Aorta (tissue), 5 donors: ENCODE results near the gene CCDC12. TPM values are rescaled to one million over a fixed set of nuclear protein-coding genes. Genes with fewer than 3 reads are reported as not detected.

Experiments
- ATAC-seq: fragments of 200-7000 bp; cut with Tn5 transposase; one replicate; pipeline ENCODE4 v1.9.1; 2022; ENCODE audit warnings: moderate library complexity; ENCODE audit not compliant: low FRiP score
- DNase-seq, 2 donors: peaks; one replicate each; pipeline ENCODE4 v3.0.0-alpha.2; 2020
- H3K27ac ChIP-seq, 2 donors: one replicate each; pipeline ENCODE4 v1.5.1; 2013; ENCODE audit warnings: low read length in 2 of 2, mild to moderate bottlenecking in 2 of 2, moderate library complexity in 2 of 2, control low read depth in 1 of 2, inconsistent platforms in 1 of 2, low read depth in 1 of 2
- H3K27me3 ChIP-seq, 2 donors: one replicate each; pipeline ENCODE4 v1.6.1; 2013; ENCODE audit warnings: control low read depth in 1 of 2, low read length in 1 of 2, mild to moderate bottlenecking in 1 of 2, moderate library complexity in 1 of 2; ENCODE audit not compliant: insufficient read depth in 2 of 2, control insufficient read depth in 1 of 2
- H3K36me3 ChIP-seq, 2 donors: one replicate each; pipeline ENCODE4 v1.6.1; 2013; ENCODE audit warnings: control low read depth in 1 of 2, low read length in 1 of 2, mild to moderate bottlenecking in 1 of 2; ENCODE audit not compliant: insufficient read depth in 2 of 2, control insufficient read depth in 1 of 2
- H3K4me1 ChIP-seq, 2 donors: one replicate each; pipeline ENCODE4 v1.6.1; 2013; ENCODE audit warnings: low read length in 2 of 2, control low read depth in 1 of 2, mild to moderate bottlenecking in 1 of 2, moderate library complexity in 1 of 2; ENCODE audit not compliant: insufficient read depth in 2 of 2, control insufficient read depth in 1 of 2
- H3K4me3 ChIP-seq, 2 donors: one replicate each; pipeline ENCODE4 v1.5.1; 2013; ENCODE audit warnings: low read length in 2 of 2, control low read depth in 1 of 2, mild to moderate bottlenecking in 1 of 2
- H3K9me3 ChIP-seq: one replicate; pipeline ENCODE4 v1.6.1; 2013; ENCODE audit warnings: mild to moderate bottlenecking, low read length; ENCODE audit not compliant: control insufficient read depth
- WGBS, 2 donors: extraction: QIAGEN DNeasy Blood & Tissue Kit; methylation state at CpG; one replicate each; pipeline ENCODE4 v1.1.7; 2013; 5-methylcytosine and 5-hydroxymethylcytosine counted together
- intact Hi-C, 2 donors: fragments of 100-400 bp; cut with DNase I; formaldehyde crosslinking; loops; one replicate each; pipeline versions ENCODE4 v1.14.2 to v1.15.0; 2022
- polyA plus RNA-seq, 2 donors: library from polyadenylated mRNA; stranded (reverse); fragments of 200-250 nt; gene quantifications; one replicate each; pipeline ENCODE4 v1.2.3, GENCODE V29; 2013
- total RNA-seq, 2 donors: library from RNA; stranded (reverse); fragmentation: NEBNext Ultra II Directional; extraction: Animal tissue kit (Norgen Biotek cat#: 25700); gene quantifications; one replicate each; pipeline ENCODE4 v1.2.1, GENCODE V29; 2021
- donor health status: healthy with polysubstance abuse.
- donor health status: Bipolar disorder and iron deficiency.
- donor health status: DM: no; HTN: no; CAD: no.
- donor health status: DM: no; HTN: no; CAD: no.
- donor health status: DM: yes; HTN: yes; CAD: no.

Gene CCDC12
- total and polyA plus RNA-seq, 4 donors, result 30.5 to 46.5 (median 39.7) TPM

DNA sequence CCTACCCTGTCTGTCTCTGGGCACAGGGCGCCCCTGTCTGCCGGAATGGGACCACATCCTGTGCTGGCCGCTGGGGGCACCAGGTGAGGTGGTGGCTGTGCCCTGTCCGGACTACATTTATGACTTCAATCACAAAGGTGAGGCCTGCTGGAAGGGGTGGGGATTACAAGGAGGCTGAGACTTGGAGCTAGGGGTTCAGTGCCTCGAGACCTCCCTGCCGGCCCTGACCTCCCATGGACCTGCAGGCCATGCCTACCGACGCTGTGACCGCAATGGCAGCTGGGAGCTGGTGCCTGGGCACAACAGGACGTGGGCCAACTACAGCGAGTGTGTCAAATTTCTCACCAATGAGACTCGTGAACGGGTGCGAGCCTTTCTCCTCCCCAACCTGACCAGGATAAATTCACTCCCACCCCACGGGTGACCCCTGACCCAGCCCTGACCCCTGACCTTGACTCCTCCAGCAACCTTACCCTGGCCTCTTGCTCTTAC is 78.7 kb downstream of the CCDC12 start:
- intact Hi-C loops, result no loop called here
- Histone ChIP-seq H3K4me3 (no peak overlapping the region), H3K27ac (no peak overlapping the region), H3K4me1 (no peaks in the 10 kb centered on the region), H3K27me3 (no peaks in the 10 kb centered on the region), H3K9me3 (no peaks in the 10 kb centered on the region), H3K36me3 (no peaks in the 10 kb centered on the region)
- ATAC-seq, result no peak
- 70 to 74% methylated on average over 15 of the region's 15 CpGs for WGBS, 2 donors
- peak; percentile 33 to 70 for DNase-seq

DNA sequence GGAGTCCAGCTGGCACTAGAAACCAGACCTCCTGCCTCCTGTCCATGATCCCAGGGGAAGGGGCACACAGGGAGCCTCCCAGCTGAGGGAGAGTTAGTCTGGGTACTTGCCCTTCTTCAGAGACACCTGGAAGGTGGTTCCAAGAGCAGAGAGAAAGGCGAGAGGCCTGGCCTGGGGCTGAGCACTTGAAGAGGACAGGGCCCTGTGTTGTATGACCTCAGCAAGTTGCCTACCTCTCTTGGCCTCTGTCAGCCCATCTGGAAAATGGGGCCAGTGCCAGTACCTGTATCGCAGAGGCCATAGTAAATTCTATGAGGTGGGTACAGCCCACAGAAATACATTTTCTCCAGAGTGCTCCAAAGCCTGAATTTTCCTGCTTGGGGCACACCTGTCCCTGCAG is 79.5 kb downstream of the CCDC12 start:
- 90 to 96% methylated on average over 2 of the region's 2 CpGs for WGBS, 2 donors
- H3K27ac ChIP-seq, result no peak overlapping the region
- DNase-seq, result peak; percentile 33 to 42
- no peaks in the 10 kb centered on the region for H3K4me1 ChIP-seq
- no peaks in the 10 kb centered on the region for H3K27me3 ChIP-seq
- H3K4me3 ChIP-seq, result no peak overlapping the region
- intact Hi-C loops, result no loop called here
- H3K36me3 ChIP-seq, result no peaks in the 10 kb centered on the region
- no peaks in the 10 kb centered on the region for H3K9me3 ChIP-seq
- no peak for ATAC-seq

DNA sequence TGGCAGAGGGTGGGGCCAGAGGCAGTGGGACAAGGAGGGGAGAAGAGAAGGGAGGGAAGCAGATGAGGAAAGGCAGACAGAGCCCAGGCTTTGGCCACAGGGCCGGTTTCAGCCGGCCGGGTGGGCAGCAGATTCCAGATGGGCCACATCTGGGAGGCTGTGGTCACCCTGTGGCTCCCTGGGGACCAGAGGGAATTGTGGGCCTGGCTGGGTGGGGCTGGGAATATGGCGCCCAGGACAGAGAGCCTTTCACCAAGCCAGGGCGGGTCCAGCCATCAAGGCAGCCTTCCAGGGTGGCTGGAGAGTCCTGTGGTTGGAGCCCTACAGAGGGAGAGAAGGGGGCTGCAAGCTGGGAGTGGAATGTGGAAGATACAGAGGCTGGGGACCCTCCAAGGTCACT is 80.2 kb downstream of the CCDC12 start:
- H3K4me3 ChIP-seq, result no peak overlapping the region
- H3K27ac ChIP-seq, result no peak overlapping the region
- intact Hi-C loops, result no loop called here
- WGBS, 2 donors, result 84 to 86% methylated on average over 4 to 5 of the region's 5 CpGs
- H3K9me3 ChIP-seq, result no peaks in the 10 kb centered on the region
- no peaks in the 10 kb centered on the region for H3K36me3 ChIP-seq
- ATAC-seq, result no peak
- no peaks in the 10 kb centered on the region for H3K4me1 ChIP-seq
- H3K27me3 ChIP-seq, result no peaks in the 10 kb centered on the region
- peak; percentile 34 to 59 for DNase-seq

DNA sequence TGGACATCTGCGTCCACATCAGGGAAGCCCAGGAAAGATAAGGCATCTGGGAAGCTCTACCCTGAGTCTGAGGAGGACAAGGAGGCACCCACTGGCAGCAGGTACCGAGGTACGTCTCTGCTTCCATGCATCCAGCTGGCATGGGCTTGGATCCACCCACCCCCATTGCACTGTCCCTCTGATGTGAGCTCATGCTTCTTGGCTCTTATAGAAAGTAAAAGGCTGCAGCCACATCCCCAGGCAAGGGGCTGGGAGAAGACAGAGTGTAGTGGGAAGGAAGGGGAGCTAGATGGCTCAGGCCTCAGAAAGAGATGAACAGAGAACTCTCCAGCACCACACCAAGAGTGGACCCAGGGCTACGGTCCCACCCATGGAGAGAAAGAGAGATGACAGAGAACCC is 80.8 kb downstream of the CCDC12 start:
- H3K9me3 ChIP-seq, result no peaks in the 10 kb centered on the region
- no peak for ATAC-seq
- H3K4me1 ChIP-seq, result no peaks in the 10 kb centered on the region
- 75 to 88% methylated on average over 4 of the region's 4 CpGs for WGBS, 2 donors
- H3K27me3 ChIP-seq, result no peaks in the 10 kb centered on the region
- no peak overlapping the region for H3K27ac ChIP-seq
- peak; percentile 30 to 49 for DNase-seq
- no peak overlapping the region for H3K4me3 ChIP-seq
- intact Hi-C loops, result no loop called here
- no peaks in the 10 kb centered on the region for H3K36me3 ChIP-seq

DNA sequence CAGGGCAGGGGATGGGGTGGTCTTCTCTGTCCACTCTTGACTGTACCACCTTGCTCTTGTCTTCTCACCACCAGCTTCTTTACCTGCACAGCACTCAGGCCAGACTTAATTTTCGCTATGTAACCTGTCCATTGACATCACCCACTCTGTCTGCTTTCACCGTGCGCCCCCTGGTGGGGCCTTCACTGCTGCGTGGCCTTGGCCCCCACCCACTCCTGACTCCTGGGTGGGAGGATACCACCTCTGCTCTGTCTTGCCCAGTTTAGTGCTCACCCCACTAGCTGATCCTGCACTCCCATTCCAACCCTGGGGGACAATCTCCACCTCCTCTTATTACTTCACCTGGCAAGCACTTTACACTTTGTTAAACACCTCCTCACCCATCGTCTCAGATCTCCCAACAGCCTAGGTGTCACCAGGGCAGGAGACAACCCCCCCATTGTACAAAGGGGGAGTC is 81.3 kb downstream of the CCDC12 start:
- H3K4me1 ChIP-seq, result no peaks in the 10 kb centered on the region
- no peak overlapping the region for H3K27ac ChIP-seq
- no peak overlapping the region for H3K4me3 ChIP-seq
- DNase-seq (peak; percentile 80 to 94), ATAC-seq (peak; percentile 64)
- H3K27me3 ChIP-seq, result no peaks in the 10 kb centered on the region
- H3K9me3 ChIP-seq, result no peaks in the 10 kb centered on the region
- 26 to 29% methylated on average over 5 of the region's 5 CpGs for WGBS, 2 donors
- H3K36me3 ChIP-seq, result no peaks in the 10 kb centered on the region
- intact Hi-C loops, result no loop called here

DNA sequence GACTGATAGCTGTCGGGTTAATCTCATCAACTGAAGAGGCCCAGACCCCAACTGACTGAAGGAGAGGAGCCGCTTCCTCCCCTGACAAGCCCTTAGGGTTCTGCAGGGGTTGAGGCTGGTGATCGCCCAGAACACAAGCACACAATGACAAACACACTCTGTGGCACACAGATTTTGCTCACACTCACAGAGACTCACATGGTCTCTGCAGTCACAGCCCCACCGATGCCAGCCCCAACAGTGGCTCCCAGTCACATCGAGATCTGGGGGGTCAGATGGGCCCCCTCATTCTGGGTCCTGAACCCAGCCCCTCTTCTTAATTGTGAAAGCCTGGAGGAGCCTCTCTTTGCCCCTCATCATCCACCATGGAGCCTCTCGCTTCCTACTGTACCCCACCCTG is 82.3 kb downstream of the CCDC12 start:
- DNase-seq, result peak; percentile 26 to 43
- 91 to 99% methylated on average over 6 of the region's 6 CpGs for WGBS, 2 donors
- Histone ChIP-seq H3K27ac (no peak overlapping the region), H3K9me3 (no peaks in the 10 kb centered on the region), H3K36me3 (no peaks in the 10 kb centered on the region), H3K4me3 (no peak overlapping the region), H3K27me3 (no peaks in the 10 kb centered on the region), H3K4me1 (no peaks in the 10 kb centered on the region)
- intact Hi-C loops, result no loop called here
- ATAC-seq, result no peak

DNA sequence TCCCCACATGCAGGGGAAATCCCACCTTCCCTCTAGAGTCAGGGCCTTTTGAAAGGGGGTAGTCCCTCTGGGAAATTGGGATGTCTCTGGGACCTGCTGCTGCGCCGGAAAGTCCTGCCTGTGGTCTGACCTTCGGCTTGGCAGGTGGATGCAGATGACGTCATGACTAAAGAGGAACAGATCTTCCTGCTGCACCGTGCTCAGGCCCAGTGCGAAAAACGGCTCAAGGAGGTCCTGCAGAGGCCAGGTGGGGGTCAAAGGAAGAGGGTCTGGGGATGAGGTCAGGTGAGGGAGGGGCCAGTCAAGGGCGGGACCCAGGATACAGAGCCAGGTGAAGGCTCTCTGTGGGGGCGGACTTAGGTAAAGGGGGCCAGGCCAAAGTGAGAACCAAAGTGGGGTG is 82.8 kb downstream of the CCDC12 start:
- no peak overlapping the region for H3K4me3 ChIP-seq
- no peaks in the 10 kb centered on the region for H3K36me3 ChIP-seq
- no peaks in the 10 kb centered on the region for H3K4me1 ChIP-seq
- WGBS, 2 donors, result 85 to 89% methylated on average over 9 of the region's 9 CpGs
- intact Hi-C loops, result loop anchor here in 1 of 2 donors (2.0 kb wide), 1 partner anchor 27 kb away; no protein-coding TSS in a partner anchor
- H3K27ac ChIP-seq, result no peak overlapping the region
- no peaks in the 10 kb centered on the region for H3K9me3 ChIP-seq
- DNase-seq (peak; percentile 43 to 57), ATAC-seq (no peak)
- no peaks in the 10 kb centered on the region for H3K27me3 ChIP-seq

DNA sequence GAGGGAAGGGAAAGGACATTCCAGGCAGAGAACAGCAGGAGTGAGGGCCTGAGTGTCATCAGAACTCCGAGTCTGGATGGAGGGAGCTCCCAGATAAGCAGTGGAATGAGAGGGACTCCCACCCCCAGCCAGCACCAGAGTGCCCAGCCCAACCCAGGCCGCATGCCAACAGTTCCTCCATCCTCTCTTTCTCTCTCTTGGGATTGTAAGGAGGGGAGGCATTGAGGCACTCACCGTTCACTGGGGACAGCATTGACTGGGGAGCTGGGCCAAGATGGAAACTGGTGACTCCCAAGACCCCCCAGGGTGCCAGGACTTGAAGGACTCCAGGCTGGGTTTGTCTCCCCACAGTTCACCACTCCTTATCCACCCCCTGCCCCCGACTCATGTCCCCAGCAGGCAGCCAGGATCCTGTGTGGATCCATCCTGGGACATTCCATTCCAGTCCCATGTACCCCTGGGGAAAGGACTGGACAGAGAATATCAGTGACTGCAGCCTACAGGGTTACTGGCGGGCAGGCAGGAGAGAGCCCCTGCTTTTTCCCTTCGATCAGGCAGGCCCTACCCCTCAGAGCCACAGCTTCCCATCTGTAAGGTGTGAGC is 83.3 kb downstream of the CCDC12 start:
- Histone ChIP-seq H3K27me3 (no peaks in the 10 kb centered on the region), H3K36me3 (no peaks in the 10 kb centered on the region), H3K27ac (no peak overlapping the region), H3K4me3 (no peak overlapping the region), H3K4me1 (no peaks in the 10 kb centered on the region), H3K9me3 (no peaks in the 10 kb centered on the region)
- DNase-seq (peak; percentile 9 to 52), ATAC-seq (no peak)
- intact Hi-C loops, result loop anchor here in 1 of 2 donors (2.0 kb wide), 1 partner anchor 26 kb away; no protein-coding TSS in a partner anchor
- 58 to 62% methylated on average over 5 to 6 of the region's 6 CpGs for WGBS, 2 donors
